Loucy (cell line): ENCODE data around the gene DHRS4L2.
"Not testable (repeated sequence)": the region's sequence is repeated elsewhere in the genome, so short reads cannot be mapped to it uniquely, and the experiment has no call there.

ENCODE experiments used
- CTCF ChIP-seq: fragments of 200-600 bp; sonication (generic); conservative IDR thresholded peaks from 2 replicates; pipeline ENCODE4 v1.5.1; 2014; ENCODE audit warnings: mild to moderate bottlenecking, antibody characterized with exemption, low read length
- EZH2phosphoT487 ChIP-seq: fragments of 200-600 bp; IDR thresholded peaks from 2 replicates; pipeline ENCODE4 v1.6.1; 2018; ENCODE audit warnings: antibody characterized with exemption, mild to moderate bottlenecking, moderate library complexity, borderline replicate concordance

- TF ChIP-seq CTCF, EZH2phosphoT487: not testable (repeated sequence)
These were observed 42.6 kb downstream of the DHRS4L2 start for GRCh38 chr14:24031331-24031730.
